ENCODE data around the gene MAST4.
"Not testable (repeated sequence)": the region's sequence is repeated elsewhere in the genome, so short reads cannot be mapped to it uniquely, and the experiment has no call there.

Gene MAST4

DNA sequence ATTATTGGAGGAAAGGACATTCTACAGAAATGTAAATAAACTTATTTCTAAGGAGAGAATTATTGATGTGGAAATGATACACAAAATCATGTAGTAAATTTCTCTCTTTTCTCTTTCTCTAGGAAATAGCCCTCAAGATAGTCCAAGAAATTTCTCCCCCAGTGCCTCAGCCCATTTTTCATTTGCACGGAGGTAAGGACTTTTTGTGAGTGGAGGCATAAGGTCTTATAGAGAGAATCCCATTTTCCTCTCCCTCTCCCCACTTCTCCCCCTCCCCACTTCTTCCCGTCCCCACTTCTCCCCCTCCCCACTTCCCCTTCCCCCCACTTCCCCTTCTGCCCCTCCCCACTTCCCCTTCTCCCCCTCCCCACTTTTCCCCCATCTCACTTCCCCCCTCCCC, 493.8 kb downstream of the MAST4 start:
- no peak for DNase-seq (ENCODE audit: low read depth)

GRCh38 chr5:67090593-67090992, 494.4 kb downstream of the MAST4 start:
- DNase-seq (ENCODE audit: low read depth), result no peak

DNA sequence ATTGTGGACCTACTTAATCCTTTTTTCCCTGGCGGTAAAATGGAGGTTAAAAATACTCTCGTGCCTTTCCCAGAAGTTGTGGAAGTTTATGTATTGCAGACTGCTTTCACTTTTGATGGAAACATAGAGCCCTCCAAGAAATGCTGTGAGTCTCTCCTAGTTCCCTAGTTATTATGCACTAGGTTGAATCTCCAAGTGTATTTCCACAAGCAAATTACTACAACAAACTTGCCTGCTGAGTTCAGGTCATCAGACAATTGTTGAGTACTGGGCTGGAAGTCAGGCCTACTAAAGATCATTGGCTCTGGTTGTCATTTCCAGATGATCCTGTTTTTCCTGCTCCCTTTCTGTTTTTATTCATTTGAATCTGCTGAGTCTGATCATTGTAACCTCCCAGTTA, 496.3 kb downstream of the MAST4 start:
- DNase-seq (ENCODE audit: low read depth), result no peak

DNA sequence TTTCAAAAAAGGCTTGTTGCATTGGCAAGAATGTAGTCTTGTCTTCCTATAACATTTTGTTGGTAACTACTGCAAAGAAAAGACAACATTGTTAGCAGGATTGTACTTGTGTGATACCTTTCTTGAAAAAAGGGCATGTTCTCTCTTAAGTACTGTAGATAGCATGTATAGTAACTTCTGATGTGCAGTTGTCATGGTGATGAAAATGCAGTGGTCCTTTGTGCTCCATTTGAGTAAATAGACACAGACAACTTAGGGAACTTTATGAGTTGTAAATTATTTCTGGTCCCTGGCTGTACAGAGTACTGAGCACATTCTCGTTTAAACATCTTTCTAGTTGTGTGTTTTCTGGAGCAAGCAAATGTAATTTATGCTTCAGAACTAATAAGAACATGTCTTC, 497.1 kb downstream of the MAST4 start:
- no peak for DNase-seq (ENCODE audit: low read depth)

DNA sequence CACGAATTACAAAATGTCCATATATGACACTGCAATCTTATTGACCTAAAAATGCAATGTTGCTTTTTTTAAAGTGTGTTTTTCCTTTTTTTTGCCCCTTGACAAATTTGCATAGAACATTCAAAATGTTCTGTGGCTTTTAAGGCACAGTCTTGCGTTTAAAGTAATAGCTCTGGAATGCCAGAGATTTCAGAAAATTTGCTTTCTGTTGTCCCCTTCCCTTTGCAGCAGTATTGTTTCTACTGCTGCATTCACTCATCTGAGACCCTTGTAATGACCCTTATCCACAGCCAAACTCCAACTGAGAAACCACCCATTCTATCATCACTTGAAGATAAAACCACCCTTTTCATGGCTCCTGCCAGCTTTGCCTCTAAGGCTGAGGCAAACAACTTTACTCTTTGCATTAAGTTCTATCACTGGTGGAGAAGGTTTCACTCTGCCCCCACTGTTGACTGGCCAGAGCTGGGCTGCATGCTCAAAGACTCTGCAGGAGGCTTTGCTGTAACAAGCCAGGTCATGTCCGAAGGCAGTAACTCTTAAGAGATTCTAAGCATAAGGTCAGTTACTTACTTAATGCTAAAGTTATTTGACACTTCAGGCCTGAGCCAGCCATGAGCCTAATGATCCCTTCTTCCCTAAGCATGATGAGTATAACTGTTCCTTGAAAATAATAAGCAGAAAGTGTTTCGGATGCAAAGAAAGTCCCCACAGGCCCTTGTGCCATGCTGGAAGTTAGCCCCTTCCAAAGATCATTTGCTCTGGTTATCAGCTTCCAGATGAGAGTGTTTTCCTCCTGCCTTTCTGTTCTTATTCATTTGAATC, 498.5 kb downstream of the MAST4 start:
- no peak for DNase-seq (ENCODE audit: low read depth)

GRCh38 chr5:67095346-67096171, 499.4 kb downstream of the MAST4 start:
- no peak for DNase-seq (ENCODE audit: low read depth)

- no peak for DNase-seq (ENCODE audit: low read depth)
Measured at GRCh38 chr5:67098656-67099055, 502.5 kb downstream of the MAST4 start.

DNA sequence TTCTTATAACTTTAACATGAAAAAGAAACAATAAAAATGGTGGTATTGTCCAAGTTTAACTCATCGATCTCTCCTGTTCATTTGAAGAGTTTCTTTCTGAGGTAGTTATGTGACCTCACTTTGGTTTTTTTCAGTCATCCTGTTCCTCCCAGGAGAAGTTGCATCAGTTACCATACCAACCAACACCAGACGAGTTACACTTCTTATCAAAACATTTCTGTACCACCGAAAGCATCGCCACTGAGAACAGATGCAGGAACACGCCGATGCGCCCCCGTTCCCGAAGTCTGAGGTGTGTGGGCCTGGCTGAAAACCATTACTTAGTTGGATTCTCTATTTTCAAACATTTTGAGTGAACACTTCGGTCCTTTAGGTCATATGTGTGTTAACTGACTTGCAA, 504.1 kb downstream of the MAST4 start:
- DNase-seq (ENCODE audit: low read depth), result no peak

DNA sequence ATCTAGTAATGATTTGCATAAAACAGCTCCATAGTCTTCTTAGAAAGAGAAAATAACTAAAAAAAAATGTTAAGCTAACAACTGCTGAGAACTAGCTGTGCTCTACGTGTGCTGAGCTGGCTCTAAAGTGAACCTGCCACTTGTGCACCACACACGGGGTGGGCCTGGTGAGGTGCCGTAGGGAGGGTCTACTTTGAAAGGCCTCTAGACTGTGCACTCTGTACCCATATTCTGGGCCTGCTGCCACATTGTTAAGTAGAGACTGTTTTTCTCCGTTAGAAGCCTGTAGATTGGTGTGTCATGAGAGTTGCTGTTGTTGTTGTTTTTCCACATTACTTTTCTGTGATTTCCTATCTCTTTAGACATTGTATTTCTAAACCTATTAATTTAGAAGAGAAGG, 506.5 kb downstream of the MAST4 start:
- no peak for DNase-seq (ENCODE audit: low read depth)

DNA sequence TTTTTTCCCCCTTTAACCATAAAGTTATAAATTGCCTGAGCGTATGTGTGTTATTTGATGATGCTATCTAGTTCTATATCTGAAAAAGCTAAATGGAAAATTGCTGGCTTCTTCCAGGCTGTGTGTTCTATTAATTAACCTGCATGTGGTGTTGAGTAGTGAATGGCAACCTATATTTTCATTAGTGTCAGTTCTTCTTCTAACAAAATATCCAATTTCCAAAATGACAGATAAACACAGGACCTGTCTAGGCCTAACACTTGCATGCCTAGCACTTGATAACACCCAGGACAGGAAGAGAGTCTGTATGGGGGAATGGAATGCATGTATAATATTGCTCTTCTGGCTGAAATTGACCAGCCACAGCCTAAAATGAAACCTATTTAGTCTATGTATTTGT, 508.7 kb downstream of the MAST4 start:
- DNase-seq (ENCODE audit: low read depth), result no peak

DNA sequence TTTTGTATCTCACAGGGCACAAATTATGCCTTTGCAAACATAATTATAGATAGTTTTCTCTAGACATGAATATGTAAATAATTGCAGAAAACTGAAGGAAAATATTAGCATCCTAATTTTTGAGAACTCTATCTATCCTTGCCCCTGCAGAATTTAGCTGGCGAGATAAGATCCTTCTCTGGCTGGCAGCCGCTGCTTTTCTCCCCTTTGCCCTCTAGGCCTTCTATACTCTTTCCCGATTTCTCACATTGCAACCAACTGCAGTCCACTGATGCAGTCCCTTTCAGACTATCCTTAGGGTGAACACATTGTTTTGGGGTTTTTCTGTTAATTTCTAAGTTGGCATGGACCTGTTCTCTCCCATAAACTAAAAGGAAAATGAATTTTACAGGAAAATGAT, 509.1 kb downstream of the MAST4 start:
- DNase-seq (ENCODE audit: low read depth), result no peak

DNA sequence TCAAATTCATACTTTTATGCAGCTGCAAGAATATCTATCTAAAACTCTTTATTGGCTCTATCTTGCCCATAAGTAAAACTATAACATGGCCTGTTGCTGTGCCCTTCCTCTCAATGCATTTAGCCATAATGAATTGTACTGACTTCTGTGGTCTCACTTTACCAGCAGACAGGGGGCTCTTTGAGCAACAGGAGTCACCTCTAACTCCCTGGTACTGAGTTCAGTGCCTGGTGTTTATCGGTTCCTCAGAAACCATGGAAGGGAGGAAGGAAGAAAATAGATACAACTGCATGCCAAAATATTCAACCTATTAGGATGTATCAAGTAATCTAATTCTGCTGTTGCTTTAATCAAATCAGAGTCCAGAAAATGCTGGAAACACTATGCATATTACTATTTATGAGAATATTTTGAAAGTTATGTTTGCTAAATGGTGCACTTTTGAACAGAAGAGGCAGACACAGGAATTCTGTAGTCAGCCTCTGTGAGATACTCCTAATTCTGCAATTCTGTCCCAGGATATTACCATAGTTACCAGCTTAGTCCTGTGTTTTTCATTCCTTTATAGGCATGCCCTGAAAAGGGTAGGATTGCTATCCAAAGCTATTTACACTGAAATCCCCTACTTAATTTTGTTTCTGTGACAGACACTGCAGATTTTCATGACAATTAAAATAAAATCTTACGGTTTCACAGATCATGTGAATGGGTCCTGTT, 510.6 kb downstream of the MAST4 start:
- DNase-seq (ENCODE audit: low read depth), result no peak

DNA sequence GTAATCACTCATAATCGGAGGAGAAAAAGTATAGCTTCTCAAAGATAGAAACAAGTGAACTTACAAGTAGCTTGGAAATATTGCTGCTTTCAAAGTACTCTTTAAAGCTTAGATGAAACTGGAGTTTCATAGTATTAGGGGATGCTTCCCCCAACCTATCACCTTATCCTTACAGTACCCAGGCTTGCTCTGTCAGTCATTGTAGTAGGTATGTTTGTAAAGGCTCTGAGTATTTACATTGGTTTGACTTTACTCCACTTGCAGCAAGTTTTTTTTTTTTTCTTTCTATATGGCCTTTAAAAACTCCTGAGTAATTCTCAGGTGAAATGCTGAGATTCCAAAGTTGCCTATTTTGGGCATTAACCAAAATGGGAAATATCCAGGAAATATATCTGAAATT, 515.6 kb downstream of the MAST4 start:
- no peak for DNase-seq (ENCODE audit: low read depth)

DNA sequence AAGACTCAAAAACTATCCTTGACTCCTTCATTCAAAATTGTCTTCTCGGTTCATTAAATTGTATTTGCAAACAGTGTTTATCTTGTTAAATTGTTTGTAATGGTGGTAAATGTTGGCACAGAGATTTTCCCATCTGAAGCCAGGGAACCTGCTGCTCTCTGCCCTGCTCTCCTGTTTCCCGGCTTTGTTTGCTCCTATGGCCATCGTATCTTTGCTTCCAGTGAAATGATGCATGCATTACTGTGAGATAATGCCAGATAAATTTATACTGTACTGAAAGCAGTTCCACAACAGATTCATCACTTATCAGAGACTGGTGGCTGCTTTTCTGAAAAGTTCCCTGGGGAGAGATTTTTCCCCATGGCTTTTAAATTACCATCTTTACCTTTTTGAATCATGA, 519.1 kb downstream of the MAST4 start:
- no peak for DNase-seq (ENCODE audit: low read depth)

DNA sequence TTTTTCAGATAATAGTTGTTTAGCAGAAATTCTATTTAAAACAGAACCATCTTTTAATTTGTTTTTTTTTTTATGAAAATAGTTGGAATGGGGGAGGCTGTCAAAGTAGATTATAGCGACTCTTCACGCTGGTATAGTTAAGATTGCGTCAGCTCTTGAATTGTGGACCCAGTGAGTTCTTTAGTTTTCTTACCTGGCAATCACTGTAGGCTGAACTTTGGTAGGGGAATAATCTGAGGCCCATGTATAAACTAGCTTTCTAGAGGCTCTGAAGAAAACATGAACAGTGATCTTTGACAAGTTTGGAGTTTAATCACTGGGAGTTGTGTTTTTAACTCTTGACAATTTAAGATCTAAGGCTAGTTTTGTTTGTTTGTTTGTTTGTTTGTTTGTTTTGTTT, 519.6 kb downstream of the MAST4 start:
- no peak for DNase-seq (ENCODE audit: low read depth)

DNA sequence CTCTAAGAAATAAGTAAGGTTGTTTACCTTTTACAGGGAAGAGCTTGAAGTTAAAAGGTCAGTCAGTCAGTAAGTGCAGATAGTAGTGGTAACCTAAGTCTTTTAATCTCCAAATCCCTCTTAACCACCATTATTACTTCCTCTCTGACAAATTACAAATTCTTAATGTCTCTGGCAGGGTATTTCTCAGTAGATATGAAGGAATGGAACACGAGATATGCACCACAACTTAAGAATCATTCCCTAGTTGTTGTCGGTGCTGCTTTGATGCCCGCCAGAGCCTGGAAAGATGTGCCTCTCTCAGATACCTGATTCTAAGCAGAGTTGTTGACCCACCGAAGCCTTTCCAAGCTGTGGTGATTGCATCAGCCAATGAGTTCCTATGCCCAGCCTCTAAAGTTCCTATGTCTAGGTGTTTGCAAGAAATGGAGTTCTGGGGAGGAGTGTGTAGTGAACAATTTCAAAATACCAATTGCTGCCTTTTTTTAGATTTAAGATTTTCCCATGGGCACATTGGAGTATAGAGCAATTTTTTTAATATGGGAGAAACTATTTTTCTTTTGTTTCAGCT, 521.9 kb downstream of the MAST4 start:
- DNase-seq (ENCODE audit: low read depth), result no peak

DNA sequence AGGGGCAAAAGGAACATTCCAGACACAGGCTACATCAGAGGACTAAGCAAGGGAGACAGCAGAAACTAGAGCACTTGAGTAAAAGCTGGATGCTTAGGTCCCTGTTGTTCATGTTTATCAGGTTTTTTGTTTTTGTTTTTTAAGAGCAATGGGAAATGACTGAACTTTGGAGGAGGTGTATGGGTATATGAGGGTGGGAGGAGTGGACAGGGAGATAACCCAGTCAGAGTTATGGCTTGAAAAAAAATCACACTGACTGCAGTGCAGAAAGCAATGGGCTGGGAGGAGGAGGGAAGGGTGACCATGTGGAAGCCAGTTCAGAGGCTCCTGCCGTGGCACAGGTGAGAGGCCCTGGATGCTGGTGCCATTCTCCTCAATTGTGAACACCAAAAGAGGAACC, 522.8 kb downstream of the MAST4 start:
- no peak for DNase-seq (ENCODE audit: low read depth)

DNA sequence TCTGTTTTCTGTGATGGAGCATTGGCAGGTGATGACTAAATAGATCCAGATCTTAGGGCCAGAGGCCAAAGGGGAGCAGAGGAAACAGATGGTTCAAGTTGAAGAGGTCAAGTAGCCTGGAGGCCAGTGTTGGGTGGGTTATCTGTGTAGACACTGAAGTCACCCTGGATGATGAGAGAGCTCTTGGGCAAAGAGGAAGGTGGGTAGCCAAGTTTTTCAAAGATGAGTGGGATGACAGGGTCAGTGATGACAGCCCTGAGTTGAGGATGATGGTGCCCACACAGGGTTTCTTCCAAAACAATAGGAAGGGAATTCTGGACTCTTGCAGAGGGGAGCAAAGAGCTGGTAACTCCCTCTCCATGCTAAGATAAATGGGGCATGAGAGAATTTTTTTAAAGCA, 523.8 kb downstream of the MAST4 start:
- DNase-seq (ENCODE audit: low read depth), result no peak

- no peak for DNase-seq (ENCODE audit: low read depth)
Measured at GRCh38 chr5:67123819-67124218, 527.6 kb downstream of the MAST4 start.

GRCh38 chr5:67124556-67124955, 528.4 kb downstream of the MAST4 start:
- no peak for DNase-seq (ENCODE audit: low read depth)

DNA sequence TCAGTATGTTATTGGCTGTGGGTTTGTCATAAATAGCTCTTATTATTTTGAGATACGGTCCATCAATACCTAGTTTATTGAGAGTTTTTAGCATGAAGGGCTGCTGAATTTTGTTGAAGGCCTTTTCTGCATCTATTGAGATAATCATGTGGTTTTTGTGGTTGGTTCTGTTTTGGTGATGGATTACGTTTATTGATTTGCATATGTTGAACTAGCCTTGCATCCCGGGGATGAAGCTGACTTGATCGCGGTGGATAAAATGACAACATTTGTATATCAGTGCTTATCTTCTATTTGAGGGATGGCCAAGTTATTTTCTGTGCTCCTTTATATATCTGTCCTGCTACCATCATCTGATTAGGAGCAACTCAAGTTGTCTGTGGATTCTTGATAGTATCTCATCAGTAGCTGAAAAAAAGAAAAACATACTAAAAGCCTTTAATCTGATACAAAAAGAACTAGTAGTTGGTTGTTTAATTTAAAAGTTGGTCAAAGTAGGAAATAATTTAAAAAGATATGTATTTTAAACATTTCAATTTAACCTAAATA, 531.2 kb downstream of the MAST4 start:
- not testable (repeated sequence) for DNase-seq (ENCODE audit: low read depth)

- no peak for DNase-seq (ENCODE audit: low read depth)
Measured at GRCh38 chr5:67129768-67130167, 533.6 kb downstream of the MAST4 start.

Data from stimulated activated CD4-positive, alpha-beta T cell treated with anti-CD3 and anti-CD28 coated beads, Interleukin-2, amount 100 ng/mL, for 4 hours (primary cell).